ENCODE measurements around the gene CHST11. TPM values are rescaled to one million over a fixed set of nuclear protein-coding genes. Genes with fewer than 3 reads are reported as not detected.

The CHST11 gene
- total RNA-seq, 1 donor, result 8.2 TPM

- DNase-seq (ENCODE audit: low read depth), result no peak
- peak; percentile 1 for TF ChIP-seq CTCF (IDR thresholded peaks at IDR 0.05; ENCODE audit: insufficient read depth, low read depth, low read length)
- no peak overlapping the region for H3K4me3 ChIP-seq (ENCODE audit: low read depth, low read length)
These were observed 126.0 kb downstream of the CHST11 start for GRCh38 chr12:104582739-104583138.

GRCh38 chr12:104583301-104583700, 126.6 kb downstream of the CHST11 start:
- no peak for DNase-seq (ENCODE audit: low read depth)
- H3K4me3 ChIP-seq (ENCODE audit: low read depth, low read length), result no peak overlapping the region
- no peak for TF ChIP-seq CTCF (IDR thresholded peaks at IDR 0.05; ENCODE audit: insufficient read depth, low read depth, low read length)

- TF ChIP-seq CTCF (IDR thresholded peaks at IDR 0.05; ENCODE audit: insufficient read depth, low read depth, low read length), result no peak
- no peak overlapping the region for H3K4me3 ChIP-seq (ENCODE audit: low read depth, low read length)
- no peak for DNase-seq (ENCODE audit: low read depth)
These were observed 128.8 kb downstream of the CHST11 start for GRCh38 chr12:104585448-104586055.

GRCh38 chr12:104586351-104586919, 129.7 kb downstream of the CHST11 start:
- no peak overlapping the region for H3K4me3 ChIP-seq (ENCODE audit: low read depth, low read length)
- no peak for DNase-seq (ENCODE audit: low read depth)
- TF ChIP-seq CTCF (IDR thresholded peaks at IDR 0.05; ENCODE audit: insufficient read depth, low read depth, low read length), result no peak

GRCh38 chr12:104588047-104588920, 131.5 kb downstream of the CHST11 start:
- DNase-seq (ENCODE audit: low read depth), result peak; percentile 50
- H3K4me3 ChIP-seq (ENCODE audit: low read depth, low read length), result no peak overlapping the region
- no peak for TF ChIP-seq CTCF (IDR thresholded peaks at IDR 0.05; ENCODE audit: insufficient read depth, low read depth, low read length)

- no peak for DNase-seq (ENCODE audit: low read depth)
- TF ChIP-seq CTCF (IDR thresholded peaks at IDR 0.05; ENCODE audit: insufficient read depth, low read depth, low read length), result no peak
- H3K4me3 ChIP-seq (ENCODE audit: low read depth, low read length), result no peak overlapping the region
These were observed 132.3 kb downstream of the CHST11 start for GRCh38 chr12:104588921-104589590.

Measured in fibroblast of villous mesenchyme (primary cell).